Skeletal muscle satellite cell (primary cell): ENCODE measurements around the gene GPHN.

Source experiments
- H3K27me3 ChIP-seq: 2 replicates; pipeline ENCODE4 v1.7.0; 2013; ENCODE audit warnings: low read length; ENCODE audit not compliant: control insufficient read depth, insufficient read depth
- H3K36me3 ChIP-seq: 2 replicates; pipeline ENCODE4 v1.7.0; 2013; ENCODE audit warnings: mild to moderate bottlenecking, control low read depth, low read length; ENCODE audit not compliant: insufficient read depth
- H3K4me1 ChIP-seq: 2 replicates; pipeline ENCODE4 v1.7.0; 2013; ENCODE audit warnings: low read length; ENCODE audit not compliant: control insufficient read depth, insufficient read depth
- H3K4me2 ChIP-seq: 2 replicates; pipeline ENCODE4 v1.7.0; 2013; ENCODE audit warnings: mild to moderate bottlenecking, low read length
- H3K4me3 ChIP-seq: 2 replicates; pipeline ENCODE4 v1.7.0; 2013; ENCODE audit warnings: low read length
- H3K9ac ChIP-seq: 2 replicates; pipeline ENCODE4 v1.7.0; 2013; ENCODE audit warnings: mild to moderate bottlenecking, low read depth, low read length, moderate library complexity
- H3K9me3 ChIP-seq: replicated peaks from 2 replicates; pipeline ENCODE4 v1.7.0; 2013; ENCODE audit warnings: mild to moderate bottlenecking, control low read depth, low read length

GPHN gene

DNA sequence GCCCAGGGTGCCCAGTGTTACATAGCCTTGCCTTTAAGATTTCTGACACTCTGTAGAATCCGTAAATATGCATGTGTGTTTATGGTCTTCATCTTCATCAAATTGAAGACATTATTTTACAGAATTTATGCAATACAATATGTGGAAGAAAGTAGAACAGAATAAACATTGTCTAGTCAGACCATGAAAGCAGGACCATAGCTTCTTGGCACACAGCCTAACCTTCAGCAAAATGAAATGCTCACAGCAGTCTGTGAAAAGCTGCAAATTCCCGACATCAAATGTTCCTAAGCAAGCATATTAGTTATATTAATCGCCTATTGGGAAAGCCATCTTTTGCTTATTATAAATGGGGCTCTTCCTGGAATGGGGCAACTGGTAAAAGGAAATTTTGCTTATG lies 570.0 kb downstream of the GPHN start:
- no peak overlapping the region for H3K4me3 ChIP-seq
- no peaks in the 10 kb centered on the region for H3K9me3 ChIP-seq
- H3K9ac ChIP-seq, result no peak overlapping the region
- H3K36me3 ChIP-seq, result no peaks in the 10 kb centered on the region
- H3K27me3 ChIP-seq, result no peaks in the 10 kb centered on the region
- no peaks in the 10 kb centered on the region for H3K4me1 ChIP-seq
- H3K4me2 ChIP-seq, result no peak overlapping the region

DNA sequence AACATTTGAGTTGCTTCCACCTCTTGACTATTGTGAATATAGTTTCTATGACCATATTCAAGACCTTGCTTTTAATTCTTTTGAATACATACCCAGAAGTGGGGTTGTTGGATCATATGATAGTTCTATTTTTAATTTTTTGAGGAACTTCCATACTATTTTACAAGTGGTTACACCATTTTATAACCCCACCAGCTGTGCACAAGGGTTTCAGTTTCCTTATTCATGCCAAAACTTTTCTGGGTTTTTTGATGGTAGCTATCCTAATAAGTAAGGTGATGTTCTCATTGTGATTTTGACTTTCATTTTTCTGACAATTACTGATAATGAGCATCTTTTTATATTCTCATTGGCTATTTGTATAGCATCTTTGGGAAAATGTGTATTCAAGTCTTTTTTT lies 571.9 kb downstream of the GPHN start:
- no peak overlapping the region for H3K9ac ChIP-seq
- no peaks in the 10 kb centered on the region for H3K9me3 ChIP-seq
- H3K4me1 ChIP-seq, result no peaks in the 10 kb centered on the region
- no peak overlapping the region for H3K4me2 ChIP-seq
- no peak overlapping the region for H3K4me3 ChIP-seq
- H3K36me3 ChIP-seq, result no peaks in the 10 kb centered on the region
- no peaks in the 10 kb centered on the region for H3K27me3 ChIP-seq

DNA sequence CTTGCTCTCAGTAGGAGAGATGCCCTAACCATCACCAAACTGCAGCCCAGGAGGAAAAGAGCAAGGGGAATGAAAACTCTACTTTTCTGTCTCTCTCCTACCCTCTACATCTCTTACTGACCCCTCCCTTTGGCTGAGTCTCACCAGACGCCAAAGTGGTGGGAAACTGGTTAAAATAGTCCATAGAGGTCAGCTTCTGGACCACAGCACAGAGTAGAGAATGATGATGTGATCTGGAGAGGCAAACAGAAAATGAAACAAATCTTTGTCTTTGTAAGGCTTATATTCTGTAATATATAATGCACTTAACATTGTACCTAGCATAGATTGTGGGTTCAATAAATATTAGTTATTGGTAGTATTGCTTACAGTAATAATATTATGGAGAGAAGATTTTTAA lies 600.3 kb downstream of the GPHN start:
- Histone ChIP-seq H3K27me3 (no peaks in the 10 kb centered on the region), H3K4me3 (no peak overlapping the region), H3K36me3 (no peaks in the 10 kb centered on the region), H3K4me2 (no peak overlapping the region), H3K9ac (no peak overlapping the region), H3K9me3 (no peaks in the 10 kb centered on the region), H3K4me1 (no peaks in the 10 kb centered on the region)

DNA sequence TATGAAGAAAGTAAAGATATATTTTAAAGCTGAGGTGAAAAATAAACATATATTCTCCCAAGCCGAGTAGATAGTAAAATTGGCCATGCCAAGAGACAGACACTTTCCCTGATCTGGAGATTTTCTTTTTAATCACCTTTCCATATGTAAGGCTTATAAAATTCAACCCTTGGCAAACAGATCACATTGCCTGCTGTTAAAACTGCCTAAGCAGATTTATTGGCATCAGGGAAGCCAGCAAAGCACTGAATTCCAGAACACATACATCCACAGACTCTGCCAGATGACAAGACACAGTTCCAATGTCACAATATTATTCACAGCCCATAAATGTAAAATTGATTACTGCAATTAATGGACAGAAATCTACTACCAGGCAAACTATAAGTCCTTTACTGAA lies 603.1 kb downstream of the GPHN start:
- H3K4me1 ChIP-seq, result no peaks in the 10 kb centered on the region
- H3K36me3 ChIP-seq, result no peaks in the 10 kb centered on the region
- H3K9ac ChIP-seq, result no peak overlapping the region
- H3K4me3 ChIP-seq, result no peak overlapping the region
- no peaks in the 10 kb centered on the region for H3K9me3 ChIP-seq
- H3K27me3 ChIP-seq, result no peaks in the 10 kb centered on the region
- H3K4me2 ChIP-seq, result no peak overlapping the region

DNA sequence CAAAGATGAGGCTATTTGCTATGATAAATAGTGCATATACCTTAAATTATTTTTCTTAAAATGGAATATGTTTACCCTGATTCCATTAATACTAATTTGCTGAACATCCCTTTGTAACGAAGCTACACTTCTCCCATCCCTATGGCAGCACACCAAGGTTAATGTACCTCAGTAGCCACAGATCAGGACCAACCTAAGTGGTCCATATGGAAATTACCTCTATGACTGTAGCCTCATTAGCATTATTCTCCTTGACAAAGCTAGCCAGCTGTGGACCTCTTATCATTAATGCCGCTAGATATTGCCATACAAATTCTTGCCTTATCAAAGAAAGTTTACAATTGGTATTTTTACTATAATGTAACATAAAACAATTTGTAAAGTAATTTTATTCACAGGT lies 604.4 kb downstream of the GPHN start:
- no peak overlapping the region for H3K4me2 ChIP-seq
- H3K4me3 ChIP-seq, result no peak overlapping the region
- H3K4me1 ChIP-seq, result no peaks in the 10 kb centered on the region
- H3K9ac ChIP-seq, result no peak overlapping the region
- H3K36me3 ChIP-seq, result no peaks in the 10 kb centered on the region
- H3K9me3 ChIP-seq, result no peaks in the 10 kb centered on the region
- no peaks in the 10 kb centered on the region for H3K27me3 ChIP-seq

DNA sequence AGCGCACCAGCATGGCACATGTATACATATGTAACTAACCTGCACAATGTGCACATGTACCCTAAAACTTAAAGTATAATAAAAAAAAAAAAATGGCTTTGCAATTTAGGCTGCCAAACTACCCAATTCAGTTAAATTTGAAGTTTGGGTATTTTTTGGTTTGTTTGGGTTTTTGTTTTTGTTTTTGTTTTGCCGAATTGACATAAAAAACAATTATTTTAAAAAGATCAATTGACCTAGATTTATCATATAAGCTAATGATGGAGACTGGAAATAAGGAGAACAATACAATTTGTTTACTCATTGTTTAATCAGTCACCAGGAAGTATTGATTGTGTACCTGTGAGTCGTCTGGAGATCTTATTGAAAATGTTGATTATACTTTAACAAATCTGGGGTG lies 619.2 kb downstream of the GPHN start:
- Histone ChIP-seq H3K4me2 (no peak overlapping the region), H3K4me3 (no peak overlapping the region), H3K36me3 (no peaks in the 10 kb centered on the region), H3K4me1 (no peaks in the 10 kb centered on the region), H3K9ac (no peak overlapping the region), H3K9me3 (no peaks in the 10 kb centered on the region), H3K27me3 (no peaks in the 10 kb centered on the region)

DNA sequence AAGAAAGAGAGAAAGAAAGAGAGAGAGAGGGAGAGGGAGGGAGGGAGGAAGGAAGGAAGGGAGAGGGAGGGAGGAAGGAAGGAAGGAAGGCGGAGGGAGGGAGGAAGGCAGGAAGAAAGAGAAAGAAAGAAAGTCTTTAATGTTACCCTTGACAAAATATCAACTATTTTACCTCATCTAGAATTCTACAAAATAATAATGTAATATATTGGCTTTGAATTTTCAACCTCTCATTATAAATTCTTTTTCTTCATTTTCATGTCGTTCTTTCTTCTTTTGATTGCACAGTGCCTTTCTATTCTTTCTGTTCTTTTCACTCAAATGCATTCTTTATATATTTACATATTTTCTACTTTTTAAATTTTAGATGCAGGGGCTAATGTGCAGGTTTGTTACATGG lies 621.8 kb downstream of the GPHN start:
- Histone ChIP-seq H3K9me3 (no peaks in the 10 kb centered on the region), H3K27me3 (no peaks in the 10 kb centered on the region), H3K36me3 (no peaks in the 10 kb centered on the region), H3K4me1 (no peaks in the 10 kb centered on the region), H3K4me3 (no peak overlapping the region), H3K4me2 (no peak overlapping the region), H3K9ac (no peak overlapping the region)

DNA sequence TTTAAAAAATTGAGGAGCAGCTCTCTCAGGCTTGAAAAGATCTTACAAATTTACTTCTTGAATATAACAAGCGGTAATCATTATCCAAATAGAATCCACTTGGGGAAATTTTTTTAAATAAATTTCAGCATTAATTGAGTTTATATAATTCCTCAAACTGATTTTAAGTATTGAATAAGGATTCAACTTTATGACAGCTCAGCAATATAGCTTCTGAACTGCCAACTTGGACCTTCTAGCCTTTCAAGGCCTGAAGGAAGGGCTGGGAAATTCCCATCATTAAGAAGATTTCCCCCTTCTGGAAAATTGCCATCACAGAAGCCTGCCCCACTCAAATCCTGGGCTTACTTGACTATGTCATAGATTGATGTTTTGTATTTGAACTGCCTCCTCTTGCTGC lies 623.7 kb downstream of the GPHN start:
- no peaks in the 10 kb centered on the region for H3K9me3 ChIP-seq
- no peaks in the 10 kb centered on the region for H3K36me3 ChIP-seq
- no peak overlapping the region for H3K9ac ChIP-seq
- no peaks in the 10 kb centered on the region for H3K4me1 ChIP-seq
- no peak overlapping the region for H3K4me3 ChIP-seq
- H3K4me2 ChIP-seq, result no peak overlapping the region
- no peaks in the 10 kb centered on the region for H3K27me3 ChIP-seq

DNA sequence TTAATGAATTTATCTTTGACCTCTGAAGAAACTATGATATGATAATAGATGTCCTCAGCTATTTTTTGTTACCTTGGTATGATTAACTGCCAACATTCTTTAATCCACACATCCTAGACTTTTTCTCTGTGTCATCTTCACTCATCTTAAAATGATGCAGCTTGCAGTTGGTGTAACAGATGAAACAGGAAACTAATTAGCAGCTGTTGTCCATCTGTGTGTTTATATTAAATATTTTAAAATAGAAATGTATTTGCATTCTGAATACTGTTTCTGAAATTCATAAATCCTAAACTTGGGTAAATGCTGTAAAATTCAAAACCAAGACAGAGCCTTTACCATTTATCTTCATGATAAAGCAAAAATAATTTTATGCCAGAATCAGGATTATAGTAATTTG lies 625.2 kb downstream of the GPHN start:
- no peak overlapping the region for H3K4me3 ChIP-seq
- H3K27me3 ChIP-seq, result no peaks in the 10 kb centered on the region
- H3K4me1 ChIP-seq, result no peaks in the 10 kb centered on the region
- no peak overlapping the region for H3K4me2 ChIP-seq
- no peak overlapping the region for H3K9ac ChIP-seq
- H3K9me3 ChIP-seq, result no peaks in the 10 kb centered on the region
- H3K36me3 ChIP-seq, result no peaks in the 10 kb centered on the region

DNA sequence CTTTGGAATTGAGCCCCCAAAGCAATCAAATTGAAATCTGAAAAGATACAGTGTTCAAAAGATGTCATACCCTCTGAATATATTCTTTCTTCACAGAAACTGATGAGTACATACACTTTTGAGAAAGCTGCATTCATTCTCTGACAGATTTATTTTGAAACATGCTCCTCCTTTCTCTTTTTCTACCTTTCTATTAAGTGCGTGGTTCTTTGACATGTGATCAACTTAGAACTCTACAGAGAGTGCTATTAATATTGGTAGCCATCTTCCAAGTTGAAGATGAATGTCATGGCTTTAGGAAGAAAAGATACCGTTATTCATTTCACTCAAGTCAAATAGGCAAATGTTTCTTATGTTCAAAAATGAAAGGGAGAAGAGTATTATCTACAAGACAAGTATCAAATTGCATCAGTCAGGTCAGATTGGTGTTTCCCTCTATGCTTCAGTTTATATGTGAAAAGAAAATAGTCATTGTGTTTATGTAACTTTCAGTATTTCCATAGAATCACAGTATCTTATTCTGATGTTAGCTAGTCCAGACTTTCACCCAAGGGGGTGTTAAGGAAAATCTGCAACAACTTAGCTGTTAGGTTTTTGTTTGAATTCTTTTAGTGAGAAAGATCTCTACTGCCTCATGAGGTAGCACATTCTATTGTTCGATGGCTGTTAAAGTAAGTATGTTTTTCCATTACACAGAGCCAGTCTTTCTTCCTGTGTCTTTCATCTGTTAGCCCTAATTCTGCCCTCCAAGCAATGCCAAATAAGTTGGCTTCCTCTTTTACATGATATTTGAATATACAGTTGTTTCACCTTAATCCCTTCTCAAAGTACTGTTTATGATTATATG lies 625.9 kb downstream of the GPHN start:
- Histone ChIP-seq H3K4me2 (no peak overlapping the region), H3K27me3 (no peaks in the 10 kb centered on the region), H3K4me1 (no peaks in the 10 kb centered on the region), H3K36me3 (no peaks in the 10 kb centered on the region), H3K4me3 (no peak overlapping the region), H3K9me3 (no peaks in the 10 kb centered on the region), H3K9ac (no peak overlapping the region)

DNA sequence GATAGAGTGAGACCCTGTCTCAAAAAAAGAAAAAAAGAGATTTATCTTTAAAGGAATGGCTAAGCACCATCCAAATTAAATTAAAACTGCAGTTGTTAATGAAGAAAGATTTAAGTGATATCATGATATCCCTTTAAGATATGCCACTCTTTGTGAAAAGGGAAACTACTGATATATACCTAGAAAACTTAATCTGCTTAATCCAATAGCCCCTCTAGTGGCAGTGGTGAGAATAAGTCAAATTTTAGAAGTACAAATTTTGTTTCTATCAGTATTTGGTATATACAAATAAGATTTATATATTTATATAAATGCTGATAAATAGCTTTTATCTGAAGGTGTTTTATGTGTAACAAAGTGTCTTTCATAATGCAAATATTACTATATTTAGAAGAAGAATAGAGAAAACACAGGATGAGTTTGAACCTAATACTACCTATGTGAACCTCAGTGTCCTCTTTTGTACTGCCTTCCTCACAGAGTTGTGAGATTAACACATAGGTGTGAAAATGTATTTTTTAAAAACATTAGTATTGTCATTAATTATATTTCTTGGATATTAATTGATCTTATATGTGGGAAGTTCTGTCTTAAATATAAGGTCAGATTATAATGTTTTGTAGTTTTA lies 629.9 kb downstream of the GPHN start:
- H3K27me3 ChIP-seq, result no peaks in the 10 kb centered on the region
- no peak overlapping the region for H3K9ac ChIP-seq
- no peaks in the 10 kb centered on the region for H3K4me1 ChIP-seq
- no peaks in the 10 kb centered on the region for H3K36me3 ChIP-seq
- no peaks in the 10 kb centered on the region for H3K9me3 ChIP-seq
- no peak overlapping the region for H3K4me2 ChIP-seq
- H3K4me3 ChIP-seq, result no peak overlapping the region

DNA sequence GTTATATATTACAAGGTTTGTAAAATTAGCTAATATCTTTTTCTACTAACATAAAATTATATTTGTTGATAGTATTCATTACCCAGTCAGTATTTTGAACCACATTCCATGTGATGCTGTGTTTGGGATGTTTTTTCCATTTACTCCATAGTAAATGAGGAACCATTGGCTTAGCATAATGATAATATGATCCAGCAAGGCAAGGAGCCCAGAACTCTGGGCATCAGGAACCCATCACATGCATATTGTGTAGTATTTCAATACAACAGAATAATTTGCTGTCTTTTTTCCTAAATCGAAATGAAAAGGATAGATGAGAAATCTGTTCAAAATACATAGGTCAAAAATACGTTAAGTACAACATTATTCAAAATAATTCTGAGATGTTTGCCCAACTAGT lies 632.6 kb downstream of the GPHN start:
- H3K4me3 ChIP-seq, result no peak overlapping the region
- H3K4me2 ChIP-seq, result no peak overlapping the region
- no peaks in the 10 kb centered on the region for H3K4me1 ChIP-seq
- H3K27me3 ChIP-seq, result no peaks in the 10 kb centered on the region
- H3K9me3 ChIP-seq, result no peaks in the 10 kb centered on the region
- H3K9ac ChIP-seq, result no peak overlapping the region
- no peaks in the 10 kb centered on the region for H3K36me3 ChIP-seq
